HG02840 (cell line): ENCODE data around the gene KLKB1.

Source experiments
- ATAC-seq: cut with Tn5 transposase; IDR thresholded peaks from one replicate; pipeline ENCODE4 v1.9.1; 2021; ENCODE audit warnings: mild to moderate bottlenecking, moderate library complexity, moderate number of reproducible peaks; ENCODE audit not compliant: unreplicated experiment, low FRiP score

Gene KLKB1

DNA sequence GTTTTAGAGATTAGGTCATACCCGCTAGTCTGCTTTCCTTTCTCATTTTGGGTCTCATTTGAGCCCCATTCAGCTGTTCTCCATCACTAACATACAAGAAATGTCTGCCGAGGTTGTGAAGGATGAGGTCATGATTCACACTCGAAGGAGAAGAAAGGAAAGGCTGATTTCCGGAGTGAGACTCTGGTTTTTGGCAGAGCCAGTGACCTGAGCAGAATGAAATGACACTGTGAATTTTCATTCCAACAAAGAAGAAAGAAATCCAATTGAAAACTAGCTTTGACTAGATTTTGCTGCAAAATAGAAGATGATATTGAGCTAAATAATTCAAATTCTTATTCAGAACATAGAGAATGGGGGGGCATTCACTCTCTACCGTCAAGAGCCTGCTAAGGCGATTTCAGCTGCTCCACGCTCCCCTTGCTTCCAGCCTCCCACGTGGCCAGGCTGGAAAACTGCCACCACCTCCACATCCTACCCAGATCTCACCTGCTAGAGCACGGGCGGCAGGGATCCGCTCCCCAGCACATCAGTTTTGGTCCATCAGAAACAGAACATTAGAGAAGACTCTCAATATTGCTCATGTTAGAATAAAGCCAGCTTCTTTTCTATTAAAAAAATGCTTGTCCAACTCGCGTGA lies 77.7 kb downstream of the KLKB1 start:
- no peak for ATAC-seq

DNA sequence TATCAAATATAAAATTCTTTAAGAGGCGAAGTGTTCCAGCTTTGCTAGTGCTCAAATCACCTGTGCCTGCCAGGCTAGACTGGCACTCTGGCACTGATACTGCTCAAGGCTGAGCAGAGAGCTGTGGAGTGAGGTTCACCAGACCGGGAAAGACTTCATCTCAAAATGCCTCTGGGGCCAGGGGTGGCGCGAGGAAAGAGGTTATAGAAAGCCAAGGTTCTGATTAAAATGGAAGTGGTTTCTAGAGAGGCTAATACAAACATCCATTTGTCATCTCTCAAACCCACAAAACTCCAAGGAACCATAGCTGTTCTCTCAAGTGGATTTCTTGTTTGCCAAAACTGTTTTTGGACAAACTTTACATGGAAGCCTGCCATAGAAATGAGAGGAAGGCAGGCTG lies 80.2 kb downstream of the KLKB1 start:
- ATAC-seq, result no peak

- no peak for ATAC-seq
Measured at GRCh38 chr4:186307916-186308315, 80.6 kb downstream of the KLKB1 start.
